ENCODE results near the gene CRTAC1. TPM values are rescaled to one million over a fixed set of nuclear protein-coding genes. Genes with fewer than 3 reads are reported as not detected.

Gene CRTAC1
- total RNA-seq, 4 donors from 2014 or later, result 1.4 to 3.5 (median 2.3) TPM

- no peak for TF ChIP-seq POLR2A (IDR thresholded peaks at IDR 0.05)
- TF ChIP-seq CTCF (IDR thresholded peaks at IDR 0.05), result no peak
- intact Hi-C loops (cut with DNase I; ENCODE audit: low total_unique reads), result no loop called here
- 13 to 16% methylated on average over 3 of the region's 3 CpGs for WGBS, 2 donors
- no peak for DNase-seq (ENCODE audit: low spot score in 2 of 2)
- H3K4me3 ChIP-seq (ENCODE audit: low read depth, poor library complexity, severe bottlenecking), result no peak overlapping the region
These were observed 200.4 kb downstream of the CRTAC1 start for GRCh38 chr10:97830064-97830463.

GRCh38 chr10:97828721-97829120 lies 201.7 kb downstream of the CRTAC1 start:
- WGBS, 2 donors, result 79 to 80% methylated on average over 2 of the region's 2 CpGs
- DNase-seq (ENCODE audit: low spot score in 2 of 2), result no peak
- intact Hi-C loops (cut with DNase I; ENCODE audit: low total_unique reads), result no loop called here
- H3K4me3 ChIP-seq (ENCODE audit: low read depth, poor library complexity, severe bottlenecking), result no peak overlapping the region
- no peak for TF ChIP-seq CTCF (IDR thresholded peaks at IDR 0.05)
- no peak for TF ChIP-seq POLR2A (IDR thresholded peaks at IDR 0.05)

- intact Hi-C loops (cut with DNase I; ENCODE audit: low total_unique reads), result no loop called here
- H3K4me3 ChIP-seq (ENCODE audit: low read depth, poor library complexity, severe bottlenecking), result no peak overlapping the region
- TF ChIP-seq CTCF (IDR thresholded peaks at IDR 0.05) (no peak), POLR2A (IDR thresholded peaks at IDR 0.05) (no peak)
- DNase-seq (ENCODE audit: low spot score in 2 of 2), result no peak
- 31% methylated on average over 7 to 10 of the region's 10 CpGs for WGBS, 2 donors
These were observed 202.6 kb downstream of the CRTAC1 start for GRCh38 chr10:97827702-97828291.

- DNase-seq (ENCODE audit: low spot score in 2 of 2), result no peak
- intact Hi-C loops (cut with DNase I; ENCODE audit: low total_unique reads), result no loop called here
- TF ChIP-seq CTCF (IDR thresholded peaks at IDR 0.05) (no peak), POLR2A (IDR thresholded peaks at IDR 0.05) (no peak)
- no peak overlapping the region for H3K4me3 ChIP-seq (ENCODE audit: low read depth, poor library complexity, severe bottlenecking)
- 50 to 67% methylated on average over 1 of the region's 1 CpG for WGBS, 2 donors
These were observed 203.5 kb downstream of the CRTAC1 start for GRCh38 chr10:97826892-97827291.

GRCh38 chr10:97825020-97825760 lies 205.2 kb downstream of the CRTAC1 start:
- WGBS, 2 donors, result 74 to 85% methylated on average over 12 of the region's 12 CpGs
- intact Hi-C loops (cut with DNase I; ENCODE audit: low total_unique reads), result no loop called here
- TF ChIP-seq POLR2A (IDR thresholded peaks at IDR 0.05), result no peak
- no peak for DNase-seq (ENCODE audit: low spot score in 2 of 2)
- H3K4me3 ChIP-seq (ENCODE audit: low read depth, poor library complexity, severe bottlenecking), result no peak overlapping the region

GRCh38 chr10:97823734-97824133 lies 206.7 kb downstream of the CRTAC1 start:
- 72 to 79% methylated on average over 11 to 12 of the region's 12 CpGs for WGBS, 2 donors
- no peak overlapping the region for H3K4me3 ChIP-seq (ENCODE audit: low read depth, poor library complexity, severe bottlenecking)
- DNase-seq (ENCODE audit: low spot score in 2 of 2), result no peak
- intact Hi-C loops (cut with DNase I; ENCODE audit: low total_unique reads), result no loop called here
- TF ChIP-seq POLR2A (IDR thresholded peaks at IDR 0.05) (no peak), CTCF (IDR thresholded peaks at IDR 0.05) (no peak)

Measured in lower leg skin (tissue), 4 donors.